ENCODE results near the gene AP1M1.
"Not testable (repeated sequence)": the region's sequence is repeated elsewhere in the genome, so short reads cannot be mapped to it uniquely, and the experiment has no call there.

Gene AP1M1

GRCh38 chr19:16178866-16179265 is 18.8 kb upstream of the AP1M1 start:
- WGBS (ENCODE audit: extremely low coverage, insufficient coverage, low lambda C conversion rate): no CpG with 5 or more reads among the region's 5 CpGs
- H3K9ac ChIP-seq (ENCODE audit: low read length): not testable (repeated sequence)

GRCh38 chr19:16180611-16181010 is 17.1 kb upstream of the AP1M1 start:
- DNase-seq: peak; percentile 93
- no peaks in the 10 kb centered on the region for H3K79me2 ChIP-seq (ENCODE audit: control insufficient read depth, insufficient read depth, low read length)
- no peaks in the 10 kb centered on the region for H3K36me3 ChIP-seq (ENCODE audit: control insufficient read depth, insufficient read depth, low read length)
- no peak overlapping the region for H2BK5ac ChIP-seq (ENCODE audit: low read length)
- H2BK15ac ChIP-seq (replicated peaks; ENCODE audit: low read depth): no peak overlapping the region
- no peak overlapping the region for H3K23ac ChIP-seq (ENCODE audit: low read length)
- WGBS (ENCODE audit: extremely low coverage, insufficient coverage, low lambda C conversion rate): 100% methylated on average over 1 of the region's 4 CpGs
- H3K4me1 ChIP-seq (ENCODE audit: control insufficient read depth, low read depth, low read length): no peaks in the 10 kb centered on the region
- no peak overlapping the region for H2BK120ac ChIP-seq (ENCODE audit: low read depth, low read length)
- no peak overlapping the region for H4K8ac ChIP-seq (ENCODE audit: low read depth, low read length)
- no peak overlapping the region for H3K56ac ChIP-seq (ENCODE audit: low read length)
- H3K18ac ChIP-seq (ENCODE audit: low read length): no peak overlapping the region
- H3K27me3 ChIP-seq (ENCODE audit: insufficient read depth, low read length, poor library complexity): no peaks in the 10 kb centered on the region
- no peak overlapping the region for H3K9ac ChIP-seq (ENCODE audit: low read length)
- no peaks in the 10 kb centered on the region for H3K79me1 ChIP-seq (ENCODE audit: low read length)
- no peak overlapping the region for H3K4me2 ChIP-seq (ENCODE audit: low read length)
- H3K4me3 ChIP-seq (ENCODE audit: low read length): no peak overlapping the region
- no peak overlapping the region for H2AK5ac ChIP-seq (ENCODE audit: low read length)
- no peak overlapping the region for H3K4ac ChIP-seq (ENCODE audit: low read depth, low read length)
- H4K5ac ChIP-seq (ENCODE audit: low read length): no peak overlapping the region
- H3K27ac ChIP-seq (ENCODE audit: low read depth, low read length): no peak overlapping the region

More at GRCh38 chr19:16178866-16179265, 18.8 kb upstream of the AP1M1 start:
- H3K36me3 ChIP-seq (ENCODE audit: control insufficient read depth, insufficient read depth, low read length); DNase-seq; H3K23ac ChIP-seq (ENCODE audit: low read length); H3K4me2 ChIP-seq (ENCODE audit: low read length); H2AK5ac ChIP-seq (ENCODE audit: low read length); H3K79me1 ChIP-seq (ENCODE audit: low read length); H2BK15ac ChIP-seq (replicated peaks; ENCODE audit: low read depth); H4K5ac ChIP-seq (ENCODE audit: low read length); H3K79me2 ChIP-seq (ENCODE audit: control insufficient read depth, insufficient read depth, low read length); H2BK120ac ChIP-seq (ENCODE audit: low read depth, low read length); H3K27me3 ChIP-seq (ENCODE audit: insufficient read depth, low read length, poor library complexity); H3K56ac ChIP-seq (ENCODE audit: low read length); H3K27ac ChIP-seq (ENCODE audit: low read depth, low read length); H2BK5ac ChIP-seq (ENCODE audit: low read length); H3K4me1 ChIP-seq (ENCODE audit: control insufficient read depth, low read depth, low read length); H4K8ac ChIP-seq (ENCODE audit: low read depth, low read length); H3K4ac ChIP-seq (ENCODE audit: low read depth, low read length); H3K4me3 ChIP-seq (ENCODE audit: low read length); H3K18ac ChIP-seq (ENCODE audit: low read length): not testable (repeated sequence)

- peak overlapping the region; percentile 80 for H3K56ac ChIP-seq (ENCODE audit: low read length)
- peaks cover 2% of the 10 kb centered on the region for H3K36me3 ChIP-seq (ENCODE audit: control insufficient read depth, insufficient read depth, low read length)
- H4K5ac ChIP-seq (ENCODE audit: low read length): no peak overlapping the region
- H2BK15ac ChIP-seq (replicated peaks; ENCODE audit: low read depth): no peak overlapping the region
- H3K27ac ChIP-seq (ENCODE audit: low read depth, low read length): no peak overlapping the region
- no peaks in the 10 kb centered on the region for H3K27me3 ChIP-seq (ENCODE audit: insufficient read depth, low read length, poor library complexity)
- peak overlapping the region; percentile 60 for H3K9ac ChIP-seq (ENCODE audit: low read length)
- H3K23ac ChIP-seq (ENCODE audit: low read length): no peak overlapping the region
- peaks cover 12% of the 10 kb centered on the region for H3K79me1 ChIP-seq (ENCODE audit: low read length)
- H2BK120ac ChIP-seq (ENCODE audit: low read depth, low read length): no peak overlapping the region
- WGBS (ENCODE audit: extremely low coverage, insufficient coverage, low lambda C conversion rate): no CpG with 5 or more reads among the region's 18 CpGs
- no peak overlapping the region for H2BK5ac ChIP-seq (ENCODE audit: low read length)
- peaks cover 10% of the 10 kb centered on the region for H3K79me2 ChIP-seq (ENCODE audit: control insufficient read depth, insufficient read depth, low read length)
- H3K18ac ChIP-seq (ENCODE audit: low read length): no peak overlapping the region
- H2AK5ac ChIP-seq (ENCODE audit: low read length): no peak overlapping the region
- H4K8ac ChIP-seq (ENCODE audit: low read depth, low read length): peak overlapping the region; percentile 69
- no peak for DNase-seq
- H3K4me1 ChIP-seq (ENCODE audit: control insufficient read depth, low read depth, low read length): no peaks in the 10 kb centered on the region
- H3K4me2 ChIP-seq (ENCODE audit: low read length): peak overlapping the region; percentile 53
- no peak overlapping the region for H3K4me3 ChIP-seq (ENCODE audit: low read length)
- H3K4ac ChIP-seq (ENCODE audit: low read depth, low read length): peak overlapping the region; percentile 65
Observed at GRCh38 chr19:16184665-16185122, 13.0 kb upstream of the AP1M1 start.

- Histone ChIP-seq H3K56ac (ENCODE audit: low read length) (peak within 1 kb of the TSS; percentile 96), H3K79me2 (ENCODE audit: control insufficient read depth, insufficient read depth, low read length) (peaks cover 10% of the 10 kb centered on the region), H4K8ac (ENCODE audit: low read depth, low read length) (peak within 1 kb of the TSS; percentile 69), H3K9ac (ENCODE audit: low read length) (peak within 1 kb of the TSS; percentile 92), H4K5ac (ENCODE audit: low read length) (no peak within 1 kb of the TSS), H3K23ac (ENCODE audit: low read length) (no peak within 1 kb of the TSS), H2BK120ac (ENCODE audit: low read depth, low read length) (no peak within 1 kb of the TSS), H2BK5ac (ENCODE audit: low read length) (no peak within 1 kb of the TSS), H2BK15ac (replicated peaks; ENCODE audit: low read depth) (no peak within 1 kb of the TSS), H3K36me3 (ENCODE audit: control insufficient read depth, insufficient read depth, low read length) (peaks cover 6% of the 10 kb centered on the region), H3K4ac (ENCODE audit: low read depth, low read length) (peak within 1 kb of the TSS; percentile 65), H3K4me1 (ENCODE audit: control insufficient read depth, low read depth, low read length) (no peaks in the 10 kb centered on the region), H3K18ac (ENCODE audit: low read length) (peak within 1 kb of the TSS; percentile 33), H3K27ac (ENCODE audit: low read depth, low read length) (no peak within 1 kb of the TSS), H3K27me3 (ENCODE audit: insufficient read depth, low read length, poor library complexity) (no peaks in the 10 kb centered on the region), H3K79me1 (ENCODE audit: low read length) (peaks cover 12% of the 10 kb centered on the region), H2AK5ac (ENCODE audit: low read length) (no peak within 1 kb of the TSS), H3K4me3 (ENCODE audit: low read length) (peak within 1 kb of the TSS; percentile 97), H3K4me2 (ENCODE audit: low read length) (peak within 1 kb of the TSS; percentile 93)
- WGBS (ENCODE audit: extremely low coverage, insufficient coverage, low lambda C conversion rate): no CpG with 5 or more reads among the region's 39 CpGs
- DNase-seq: peak; percentile 100
Observed at GRCh38 chr19:16185123-16185767, 12.5 kb upstream of the AP1M1 start, which contains the start of gene FAM32A. Gene FAM32A (plus strand): TSS chr19:16185410. CDS start chr19:16185443, 33 bp downstream.

GRCh38 chr19:16185768-16186123 is 12.0 kb upstream of the AP1M1 start:
- no peak overlapping the region for H2BK120ac ChIP-seq (ENCODE audit: low read depth, low read length)
- no peak overlapping the region for H2BK15ac ChIP-seq (replicated peaks; ENCODE audit: low read depth)
- peaks cover 12% of the 10 kb centered on the region for H3K79me1 ChIP-seq (ENCODE audit: low read length)
- H4K8ac ChIP-seq (ENCODE audit: low read depth, low read length): peak overlapping the region; percentile 1
- peak; percentile 82 for DNase-seq
- no peak overlapping the region for H4K5ac ChIP-seq (ENCODE audit: low read length)
- no peak overlapping the region for H3K27ac ChIP-seq (ENCODE audit: low read depth, low read length)
- peak overlapping the region; percentile 93 for H3K4me2 ChIP-seq (ENCODE audit: low read length)
- peak overlapping the region; percentile 96 for H3K56ac ChIP-seq (ENCODE audit: low read length)
- peak overlapping the region; percentile 92 for H3K9ac ChIP-seq (ENCODE audit: low read length)
- no peak overlapping the region for H2AK5ac ChIP-seq (ENCODE audit: low read length)
- peak overlapping the region; percentile 97 for H3K4me3 ChIP-seq (ENCODE audit: low read length)
- peaks cover 8% of the 10 kb centered on the region for H3K36me3 ChIP-seq (ENCODE audit: control insufficient read depth, insufficient read depth, low read length)
- H3K27me3 ChIP-seq (ENCODE audit: insufficient read depth, low read length, poor library complexity): no peaks in the 10 kb centered on the region
- WGBS (ENCODE audit: extremely low coverage, insufficient coverage, low lambda C conversion rate): no CpG with 5 or more reads among the region's 20 CpGs
- no peak overlapping the region for H3K4ac ChIP-seq (ENCODE audit: low read depth, low read length)
- no peak overlapping the region for H3K23ac ChIP-seq (ENCODE audit: low read length)
- no peaks in the 10 kb centered on the region for H3K4me1 ChIP-seq (ENCODE audit: control insufficient read depth, low read depth, low read length)
- no peak overlapping the region for H2BK5ac ChIP-seq (ENCODE audit: low read length)
- peak overlapping the region; percentile 33 for H3K18ac ChIP-seq (ENCODE audit: low read length)
- peaks cover 10% of the 10 kb centered on the region for H3K79me2 ChIP-seq (ENCODE audit: control insufficient read depth, insufficient read depth, low read length)

GRCh38 chr19:16188521-16188920 is 9.2 kb upstream of the AP1M1 start:
- Histone ChIP-seq H3K9ac (ENCODE audit: low read length) (no peak overlapping the region), H3K4me1 (ENCODE audit: control insufficient read depth, low read depth, low read length) (no peaks in the 10 kb centered on the region), H3K18ac (ENCODE audit: low read length) (no peak overlapping the region), H2BK15ac (replicated peaks; ENCODE audit: low read depth) (no peak overlapping the region), H3K27ac (ENCODE audit: low read depth, low read length) (no peak overlapping the region), H3K4me3 (ENCODE audit: low read length) (no peak overlapping the region), H3K27me3 (ENCODE audit: insufficient read depth, low read length, poor library complexity) (no peaks in the 10 kb centered on the region), H3K79me2 (ENCODE audit: control insufficient read depth, insufficient read depth, low read length) (peaks cover 10% of the 10 kb centered on the region), H3K23ac (ENCODE audit: low read length) (no peak overlapping the region), H3K79me1 (ENCODE audit: low read length) (peaks cover 12% of the 10 kb centered on the region), H2BK120ac (ENCODE audit: low read depth, low read length) (no peak overlapping the region), H3K4me2 (ENCODE audit: low read length) (no peak overlapping the region), H3K36me3 (ENCODE audit: control insufficient read depth, insufficient read depth, low read length) (peaks cover 10% of the 10 kb centered on the region), H3K56ac (ENCODE audit: low read length) (no peak overlapping the region), H4K8ac (ENCODE audit: low read depth, low read length) (no peak overlapping the region), H4K5ac (ENCODE audit: low read length) (no peak overlapping the region), H2AK5ac (ENCODE audit: low read length) (no peak overlapping the region), H2BK5ac (ENCODE audit: low read length) (no peak overlapping the region), H3K4ac (ENCODE audit: low read depth, low read length) (no peak overlapping the region)
- no peak for DNase-seq
- no CpG with 5 or more reads among the region's 3 CpGs for WGBS (ENCODE audit: extremely low coverage, insufficient coverage, low lambda C conversion rate)
